Skeletal muscle tissue (tissue), 4 donors: ENCODE measurements around the gene HTR4. TPM values are rescaled to one million over a fixed set of nuclear protein-coding genes. Genes with fewer than 3 reads are reported as not detected.

Experiments
- H3K27ac ChIP-seq: one replicate; pipeline ENCODE4 v1.7.0; 2013; ENCODE audit warnings: mild to moderate bottlenecking, low read depth, low read length, inconsistent platforms
- H3K27me3 ChIP-seq, 3 donors: one replicate each; pipeline ENCODE4 v1.7.0; 2013; ENCODE audit warnings: low read length in 3 of 3; ENCODE audit not compliant: control insufficient read depth in 3 of 3, insufficient read depth in 3 of 3
- H3K36me3 ChIP-seq, 3 donors: one replicate each; pipeline ENCODE4 v1.7.0; 2013; ENCODE audit warnings: low read length in 3 of 3; ENCODE audit not compliant: control insufficient read depth in 3 of 3, insufficient read depth in 3 of 3
- H3K4me1 ChIP-seq, 3 donors: one replicate each; pipeline ENCODE4 v1.7.0; 2013; ENCODE audit warnings: low read length in 3 of 3, mild to moderate bottlenecking in 3 of 3; ENCODE audit not compliant: control insufficient read depth in 3 of 3, insufficient read depth in 3 of 3
- H3K4me3 ChIP-seq, 3 donors: one replicate each; pipeline ENCODE4 v1.7.0; 2013; ENCODE audit warnings: low read length in 3 of 3
- H3K9ac ChIP-seq, 3 donors: one replicate each; pipeline ENCODE4 v1.7.0; 2013; ENCODE audit warnings: low read length in 3 of 3, mild to moderate bottlenecking in 3 of 3, moderate library complexity in 2 of 3, low read depth in 1 of 3
- H3K9me3 ChIP-seq, 3 donors: one replicate each; pipeline ENCODE4 v1.7.0; 2013; ENCODE audit warnings: low read length in 3 of 3; ENCODE audit not compliant: control insufficient read depth in 3 of 3
- total RNA-seq: library from RNA; depleted of rRNA; stranded (reverse); fragments of >200 nt; gene quantifications from one replicate; pipeline ENCODE4 v1.2.3, GENCODE V29; 2014
- donor health status: Osteomylitis.

The HTR4 gene
- total RNA-seq, 1 donor from 2014 or later, result not detected

DNA sequence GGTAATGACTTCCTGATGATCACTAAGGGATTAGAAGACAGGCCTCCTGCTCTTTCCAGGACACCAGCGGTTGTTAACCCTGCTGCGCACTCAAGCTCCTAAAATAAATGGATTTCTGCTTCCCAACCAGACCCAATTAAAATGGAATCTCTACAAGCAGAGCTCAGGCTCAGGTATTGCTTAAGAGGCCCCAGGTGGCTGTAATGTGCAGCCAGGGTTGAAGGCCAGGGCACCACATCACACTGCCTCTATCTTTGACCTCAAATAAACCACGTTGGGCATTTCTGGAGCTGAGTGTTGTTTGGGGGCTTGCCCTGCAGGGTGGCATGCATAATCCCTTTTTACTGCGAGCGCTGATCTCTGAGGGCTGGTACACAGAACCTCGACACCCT, 162.5 kb downstream of the HTR4 start:
- Histone ChIP-seq H3K27me3 (no peaks in the 10 kb centered on the region), H3K9me3 (no peaks in the 10 kb centered on the region), H3K27ac (no peak overlapping the region), H3K36me3 (no peaks in the 10 kb centered on the region), H3K4me1 (peaks cover 6 to 16% (median 6%) of the 10 kb centered on the region in 3 donors), H3K9ac (no peak overlapping the region), H3K4me3 (no peak overlapping the region)

DNA sequence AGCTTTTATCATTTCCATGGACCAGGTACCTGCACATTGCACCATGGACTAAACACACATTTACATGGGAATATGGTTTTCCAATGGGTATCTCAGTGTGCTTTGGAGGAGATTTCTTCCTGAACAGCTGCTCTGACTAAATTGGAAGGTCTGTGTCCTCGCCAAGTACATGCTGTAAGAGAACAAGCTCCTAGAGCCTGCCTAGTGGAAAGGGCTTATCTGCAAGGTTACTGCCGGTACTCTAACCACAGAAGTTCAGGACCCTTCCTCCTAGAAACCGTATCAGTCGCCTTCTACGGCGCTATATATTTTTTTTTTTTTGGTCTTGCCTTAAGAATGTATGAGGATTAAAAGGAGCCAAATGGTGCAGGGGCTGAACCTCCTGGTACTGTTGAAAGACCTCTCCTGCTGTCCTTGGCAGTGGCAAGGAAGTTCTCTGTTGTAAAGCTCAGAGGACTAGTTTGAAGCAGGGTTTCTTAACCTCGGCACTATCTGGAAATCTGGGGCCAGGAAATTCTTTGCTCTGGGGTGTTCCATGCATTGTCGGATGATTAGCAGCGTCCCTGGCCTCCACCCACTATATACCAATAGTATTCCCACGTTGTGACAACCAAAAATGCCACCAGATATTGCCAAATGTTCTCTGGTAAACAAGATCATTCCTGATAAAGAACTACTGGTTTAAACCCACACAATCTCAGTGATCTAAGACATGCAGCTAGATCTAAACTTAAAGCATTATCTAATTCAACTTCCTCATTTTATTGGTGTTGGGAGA, 163.1 kb downstream of the HTR4 start:
- H3K9me3 ChIP-seq, result no peaks in the 10 kb centered on the region
- H3K27me3 ChIP-seq, result no peaks in the 10 kb centered on the region
- H3K4me3 ChIP-seq, result no peak overlapping the region
- H3K36me3 ChIP-seq, result no peaks in the 10 kb centered on the region
- no peak overlapping the region for H3K9ac ChIP-seq
- H3K27ac ChIP-seq, result no peak overlapping the region
- H3K4me1 ChIP-seq, result peaks cover 6 to 16% (median 6%) of the 10 kb centered on the region in 3 donors

DNA sequence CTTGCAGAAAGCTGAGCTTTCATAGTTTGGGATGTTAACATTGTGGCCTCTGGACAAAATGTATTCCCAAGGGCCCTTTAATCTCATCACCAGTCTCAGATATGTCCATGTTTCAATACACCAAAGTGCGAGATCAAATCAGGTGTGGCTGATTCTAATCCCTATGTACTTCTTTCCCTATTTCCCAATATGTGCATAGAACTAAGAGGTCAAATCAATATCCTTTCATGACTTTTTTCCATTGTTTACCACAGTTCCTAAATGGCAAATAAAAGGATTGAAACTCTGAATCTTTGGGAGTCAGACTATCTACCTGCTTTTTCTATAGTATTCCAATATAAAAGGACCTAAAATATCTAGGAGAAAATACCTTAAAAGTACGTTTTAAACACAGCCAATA, 165.6 kb downstream of the HTR4 start:
- H3K4me1 ChIP-seq, result peaks cover 6 to 16% (median 6%) of the 10 kb centered on the region in 3 donors
- H3K27me3 ChIP-seq, result no peaks in the 10 kb centered on the region
- no peak overlapping the region for H3K4me3 ChIP-seq
- H3K27ac ChIP-seq, result no peak overlapping the region
- H3K9ac ChIP-seq, result no peak overlapping the region
- no peaks in the 10 kb centered on the region for H3K9me3 ChIP-seq
- H3K36me3 ChIP-seq, result no peaks in the 10 kb centered on the region

DNA sequence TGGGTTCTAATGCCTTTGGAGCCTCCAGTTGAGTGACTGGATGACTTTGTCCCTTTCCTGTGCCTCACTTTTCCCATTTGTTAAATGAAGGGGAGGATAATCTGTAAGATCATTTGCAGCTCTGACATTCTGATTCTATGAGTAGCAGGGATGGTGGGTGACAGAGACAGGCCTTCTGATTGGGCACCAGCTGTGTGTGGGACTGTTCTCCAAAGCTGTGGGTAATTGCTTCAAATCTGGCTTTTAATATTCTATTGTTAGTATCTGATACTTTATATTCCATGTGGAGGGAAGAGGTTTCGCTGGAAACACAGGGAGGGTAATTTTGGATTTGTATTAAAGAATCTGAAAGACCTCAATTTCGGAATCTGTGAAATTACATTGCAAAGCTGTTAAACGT, 167.9 kb downstream of the HTR4 start:
- Histone ChIP-seq H3K4me3 (no peak overlapping the region), H3K9me3 (no peaks in the 10 kb centered on the region), H3K9ac (no peak overlapping the region), H3K36me3 (no peaks in the 10 kb centered on the region), H3K4me1 (peaks cover under 1 to 10% (median 6%) of the 10 kb centered on the region in 3 donors), H3K27me3 (peaks cover 0 to 5% (median 0%) of the 10 kb centered on the region in 3 donors), H3K27ac (no peak overlapping the region)

DNA sequence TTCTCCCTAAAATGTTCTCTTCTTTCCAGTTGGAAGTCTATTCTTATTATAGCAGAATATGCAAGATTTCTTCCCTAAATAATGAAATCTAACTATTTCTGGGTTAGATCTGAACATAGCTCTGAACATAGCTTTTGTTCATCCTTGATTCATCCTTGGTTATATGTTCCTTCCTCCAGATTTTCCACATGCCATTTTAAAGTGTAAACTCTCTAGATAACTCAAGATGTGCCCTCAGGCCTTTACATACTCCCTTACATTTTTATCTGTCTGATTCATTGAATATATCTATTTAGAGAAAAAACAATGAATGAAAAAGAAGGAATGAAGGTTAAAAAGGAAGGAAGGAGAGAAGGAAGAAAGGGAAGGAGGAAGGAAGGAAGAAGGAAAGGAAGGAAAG, 169.7 kb downstream of the HTR4 start:
- H3K36me3 ChIP-seq, result no peaks in the 10 kb centered on the region
- H3K9ac ChIP-seq, result no peak overlapping the region
- H3K9me3 ChIP-seq, result no peaks in the 10 kb centered on the region
- H3K27me3 ChIP-seq, result peaks cover 0 to 5% (median 0%) of the 10 kb centered on the region in 3 donors
- H3K4me3 ChIP-seq, result no peak overlapping the region
- H3K4me1 ChIP-seq, result peaks cover 0 to 3% (median under 1%) of the 10 kb centered on the region in 3 donors
- H3K27ac ChIP-seq, result no peak overlapping the region

DNA sequence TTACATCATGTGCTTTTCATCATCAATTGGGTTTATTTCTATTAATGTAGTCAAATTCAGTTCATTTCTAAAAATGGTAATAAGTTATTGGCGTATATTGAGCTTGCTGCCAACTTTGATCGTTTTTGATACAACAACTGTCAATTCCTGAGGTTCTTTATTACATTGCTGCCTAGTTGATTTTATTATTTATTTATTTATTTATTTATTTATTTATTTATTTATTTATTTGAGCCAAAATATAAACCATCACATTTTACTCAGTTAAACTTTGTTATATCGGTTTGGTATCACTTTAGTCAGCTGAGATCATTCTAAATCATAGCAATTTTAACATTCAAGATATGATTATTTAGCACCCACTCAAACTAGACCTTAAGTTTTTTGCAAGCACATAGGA, 170.6 kb downstream of the HTR4 start:
- Histone ChIP-seq H3K9ac (no peak overlapping the region), H3K27ac (no peak overlapping the region), H3K27me3 (peaks cover 0 to 5% (median 0%) of the 10 kb centered on the region in 3 donors), H3K9me3 (no peaks in the 10 kb centered on the region), H3K4me1 (no peaks in the 10 kb centered on the region), H3K36me3 (no peaks in the 10 kb centered on the region), H3K4me3 (no peak overlapping the region)

DNA sequence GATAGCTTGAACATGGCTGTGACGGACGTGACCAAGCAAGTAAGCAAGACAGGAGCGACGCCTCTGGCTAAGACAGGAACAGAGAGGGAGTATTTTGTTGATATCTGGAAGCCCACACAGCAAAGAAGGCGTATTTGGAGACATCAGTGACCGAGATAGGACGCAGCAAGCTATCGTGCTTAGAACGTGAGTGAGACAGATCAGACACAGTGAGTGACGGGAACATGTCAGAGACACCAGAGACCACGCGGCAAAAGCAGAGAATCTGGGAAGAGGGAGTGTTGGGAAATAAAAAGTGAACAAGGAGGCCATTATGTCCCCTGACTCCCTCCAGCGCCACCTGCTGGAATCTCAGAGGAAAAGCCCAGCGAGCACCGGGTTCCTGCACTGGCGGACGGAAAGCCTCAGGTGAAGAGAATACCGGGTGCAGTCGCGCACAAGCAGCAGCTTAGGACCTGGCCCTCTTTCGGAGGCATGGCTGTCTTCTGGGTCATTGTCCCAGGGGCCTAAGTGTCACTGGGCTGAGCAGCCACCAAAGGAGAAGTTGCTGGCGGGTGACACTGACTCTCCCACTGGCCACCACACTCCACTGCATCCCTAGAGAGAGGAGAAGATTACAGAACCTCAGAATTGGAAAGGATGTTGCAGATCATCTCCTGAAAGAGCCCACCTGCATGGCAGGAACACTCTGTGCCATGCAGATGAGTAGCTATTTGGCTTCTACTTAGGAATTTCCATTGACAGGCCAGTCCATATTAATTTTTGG, 171.4 kb downstream of the HTR4 start:
- no peaks in the 10 kb centered on the region for H3K4me1 ChIP-seq
- H3K9ac ChIP-seq, result no peak overlapping the region
- H3K4me3 ChIP-seq, result no peak overlapping the region
- H3K9me3 ChIP-seq, result no peaks in the 10 kb centered on the region
- peaks cover 0 to 5% (median 0%) of the 10 kb centered on the region in 3 donors for H3K27me3 ChIP-seq
- no peak overlapping the region for H3K27ac ChIP-seq
- H3K36me3 ChIP-seq, result no peaks in the 10 kb centered on the region

DNA sequence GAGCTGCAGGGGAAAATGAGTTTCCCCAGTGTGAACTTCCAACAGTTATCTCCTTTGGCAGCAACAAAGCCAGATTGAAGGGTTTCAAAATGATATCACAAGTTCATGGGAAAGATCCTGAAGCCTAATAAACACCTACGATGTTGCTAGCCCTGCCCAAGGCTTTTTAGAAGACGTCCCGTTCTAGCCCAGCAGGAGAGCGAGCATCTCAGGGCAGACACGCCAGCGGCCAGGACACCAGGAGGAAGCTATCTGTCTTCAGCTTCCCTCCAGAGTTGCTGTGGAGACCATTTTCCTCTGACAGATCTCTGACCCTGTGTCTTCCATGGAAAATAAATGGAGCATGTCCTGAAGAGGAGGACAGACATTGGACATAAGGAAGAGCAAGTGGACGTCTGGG, 172.1 kb downstream of the HTR4 start:
- Histone ChIP-seq H3K4me1 (no peaks in the 10 kb centered on the region), H3K9me3 (no peaks in the 10 kb centered on the region), H3K9ac (no peak overlapping the region), H3K36me3 (no peaks in the 10 kb centered on the region), H3K4me3 (no peak overlapping the region), H3K27me3 (peaks cover 0 to 5% (median 0%) of the 10 kb centered on the region in 3 donors), H3K27ac (no peak overlapping the region)

DNA sequence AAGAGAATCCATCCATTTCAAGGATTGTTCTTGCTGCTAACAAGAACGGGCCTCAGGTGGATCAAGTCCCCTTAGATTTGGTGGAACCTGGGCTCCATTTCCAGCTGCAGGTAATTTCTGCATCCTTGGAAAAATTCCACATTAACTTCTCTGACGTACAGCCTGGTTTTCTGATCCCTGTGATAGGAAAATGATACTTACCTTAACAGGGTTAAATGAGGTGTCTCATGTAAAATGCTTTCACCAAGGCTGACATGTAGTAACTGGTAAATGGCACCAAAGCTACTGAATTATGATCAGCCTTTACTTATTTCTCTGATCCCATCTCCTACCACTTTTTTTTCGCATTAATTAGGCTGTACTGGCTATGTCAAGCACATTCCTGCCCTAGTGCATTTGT, 176.9 kb downstream of the HTR4 start:
- H3K4me1 ChIP-seq, result no peaks in the 10 kb centered on the region
- peaks cover 0 to 3% (median 0%) of the 10 kb centered on the region in 3 donors for H3K27me3 ChIP-seq
- H3K4me3 ChIP-seq, result no peak overlapping the region
- no peak overlapping the region for H3K27ac ChIP-seq
- no peaks in the 10 kb centered on the region for H3K36me3 ChIP-seq
- H3K9ac ChIP-seq, result no peak overlapping the region
- no peaks in the 10 kb centered on the region for H3K9me3 ChIP-seq

DNA sequence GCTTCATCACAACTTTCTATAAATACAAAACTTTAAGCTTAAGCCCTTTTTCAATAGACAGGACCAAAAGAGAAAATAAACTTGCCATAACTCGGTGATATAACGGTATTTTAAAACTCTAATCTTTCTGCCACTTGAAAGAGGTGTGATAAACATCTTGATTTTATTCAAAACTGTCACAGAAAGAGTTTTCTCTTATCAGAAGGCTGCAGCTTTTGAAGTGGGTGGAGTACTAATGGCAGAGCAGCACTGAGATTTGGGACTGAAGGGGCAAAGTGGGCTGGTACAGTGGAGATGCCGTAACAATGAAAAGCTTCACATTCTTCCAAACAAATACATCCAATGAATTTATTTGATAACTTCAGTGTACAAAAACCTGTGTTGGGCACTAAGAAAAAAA, 178.0 kb downstream of the HTR4 start:
- no peaks in the 10 kb centered on the region for H3K27me3 ChIP-seq

More for the DNA sequence above, 178.0 kb downstream of the HTR4 start:
- no peaks in the 10 kb centered on the region for H3K4me1 ChIP-seq
- H3K36me3 ChIP-seq, result no peaks in the 10 kb centered on the region
- H3K27ac ChIP-seq, result no peak overlapping the region
- no peaks in the 10 kb centered on the region for H3K9me3 ChIP-seq
- H3K4me3 ChIP-seq, result no peak overlapping the region
- no peak overlapping the region for H3K9ac ChIP-seq
